ENCODE data around the gene SNED1.

- TF ChIP-seq EZH2 (IDR thresholded peaks at IDR 0.05; ENCODE audit: low read length, missing control alignments) = no peak
- no peak for TF ChIP-seq CTCF (conservative IDR thresholded peaks at IDR 0.05 in 1 of 2, IDR thresholded peaks at IDR 0.05 in 1 of 2; ENCODE audit: low read depth in 1 of 2, low read length in 2 of 2)
These were observed 67.9 kb downstream of the SNED1 start for GRCh38 chr2:241066171-241066892.
